ENCODE measurements around the gene APLP1.

Gene APLP1

DNA sequence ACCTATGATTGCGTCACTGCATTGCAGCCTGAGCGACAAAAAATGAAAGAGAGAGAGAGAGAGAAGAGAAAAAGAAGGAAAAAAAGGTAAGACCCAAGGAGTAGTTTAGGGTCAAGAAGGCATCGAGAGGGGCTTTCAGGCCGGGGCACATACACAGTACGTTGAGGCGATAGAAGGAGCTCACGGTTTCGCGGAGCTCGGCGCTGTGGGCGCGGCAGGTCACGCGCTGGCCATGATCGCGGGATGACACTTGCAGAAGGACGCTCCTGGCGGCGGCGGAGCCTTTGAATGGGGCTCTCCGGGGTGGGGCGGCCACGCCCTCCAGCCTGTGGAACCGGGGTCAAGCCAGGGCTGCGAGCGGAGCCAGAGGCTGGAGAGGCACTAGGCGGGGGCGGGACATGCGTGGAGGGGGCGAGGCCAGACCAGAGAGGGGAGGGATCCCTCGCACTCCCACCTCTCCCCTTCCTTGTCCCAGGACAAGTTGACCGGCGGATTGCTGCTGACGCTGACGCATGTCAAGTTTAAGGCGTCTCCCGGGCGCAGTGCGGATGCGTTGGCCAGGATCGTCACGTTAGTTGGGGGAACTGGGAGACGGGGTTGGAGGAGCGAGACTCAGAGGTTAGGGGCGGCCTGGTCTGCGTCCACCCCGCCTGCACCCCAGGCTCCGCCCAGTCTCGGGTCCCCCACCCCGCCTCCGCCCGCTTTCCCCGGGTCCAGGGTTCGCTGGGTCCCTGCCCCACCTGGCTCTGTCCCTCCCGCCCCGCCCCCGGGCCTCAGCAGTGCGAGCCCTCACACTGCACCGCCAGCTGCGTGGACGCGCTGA lies 22.9 kb upstream of the APLP1 start:
- no peak for DNase-seq (ENCODE audit: extremely low read depth, low read depth)
- TF ChIP-seq, protein P1, sequence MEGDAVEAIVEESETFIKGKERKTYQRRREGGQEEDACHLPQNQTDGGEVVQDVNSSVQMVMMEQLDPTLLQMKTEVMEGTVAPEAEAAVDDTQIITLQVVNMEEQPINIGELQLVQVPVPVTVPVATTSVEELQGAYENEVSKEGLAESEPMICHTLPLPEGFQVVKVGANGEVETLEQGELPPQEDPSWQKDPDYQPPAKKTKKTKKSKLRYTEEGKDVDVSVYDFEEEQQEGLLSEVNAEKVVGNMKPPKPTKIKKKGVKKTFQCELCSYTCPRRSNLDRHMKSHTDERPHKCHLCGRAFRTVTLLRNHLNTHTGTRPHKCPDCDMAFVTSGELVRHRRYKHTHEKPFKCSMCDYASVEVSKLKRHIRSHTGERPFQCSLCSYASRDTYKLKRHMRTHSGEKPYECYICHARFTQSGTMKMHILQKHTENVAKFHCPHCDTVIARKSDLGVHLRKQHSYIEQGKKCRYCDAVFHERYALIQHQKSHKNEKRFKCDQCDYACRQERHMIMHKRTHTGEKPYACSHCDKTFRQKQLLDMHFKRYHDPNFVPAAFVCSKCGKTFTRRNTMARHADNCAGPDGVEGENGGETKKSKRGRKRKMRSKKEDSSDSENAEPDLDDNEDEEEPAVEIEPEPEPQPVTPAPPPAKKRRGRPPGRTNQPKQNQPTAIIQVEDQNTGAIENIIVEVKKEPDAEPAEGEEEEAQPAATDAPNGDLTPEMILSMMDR (IDR thresholded peaks at IDR 0.05; ENCODE audit: low read depth, low read length, missing control alignments), result no peak
- no peak overlapping the region for H3K4me3 ChIP-seq (replicated peaks; ENCODE audit: low read depth, low read length)

DNA sequence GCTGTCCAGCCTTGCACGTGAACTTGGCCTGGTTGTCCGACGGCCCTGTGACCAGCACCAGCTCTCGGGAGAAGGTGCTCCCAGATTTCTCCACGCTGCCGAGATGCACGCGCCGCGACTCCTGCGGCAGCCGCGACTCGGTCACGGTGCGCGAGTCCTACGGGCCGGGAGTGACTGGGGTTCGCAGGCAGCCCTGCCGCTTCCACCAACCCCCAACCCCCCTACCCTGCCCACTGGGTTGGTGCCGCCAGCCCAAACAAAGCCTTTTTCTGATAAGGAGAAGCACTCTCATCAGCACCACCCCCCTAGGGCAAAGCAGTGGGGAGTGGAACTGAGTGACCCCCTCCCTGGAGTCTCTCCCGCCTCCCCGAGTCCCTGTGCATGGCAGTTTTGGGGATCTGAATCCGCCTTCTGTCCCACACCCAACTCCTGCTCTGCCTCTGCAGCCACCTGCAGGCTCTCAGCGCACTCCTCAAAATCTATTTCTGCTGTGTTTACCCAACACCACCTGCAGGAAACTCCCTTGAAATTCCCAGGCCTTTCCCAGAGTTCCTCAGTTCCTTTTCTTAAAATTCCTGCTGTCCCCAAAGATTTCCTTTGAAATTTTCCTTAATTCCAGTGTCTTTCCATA lies 22.2 kb upstream of the APLP1 start:
- TF ChIP-seq, protein P1 (IDR thresholded peaks at IDR 0.05; ENCODE audit: low read depth, low read length, missing control alignments), result no peak
- no peak for DNase-seq (ENCODE audit: extremely low read depth, low read depth)
- no peak overlapping the region for H3K4me3 ChIP-seq (replicated peaks; ENCODE audit: low read depth, low read length)

DNA sequence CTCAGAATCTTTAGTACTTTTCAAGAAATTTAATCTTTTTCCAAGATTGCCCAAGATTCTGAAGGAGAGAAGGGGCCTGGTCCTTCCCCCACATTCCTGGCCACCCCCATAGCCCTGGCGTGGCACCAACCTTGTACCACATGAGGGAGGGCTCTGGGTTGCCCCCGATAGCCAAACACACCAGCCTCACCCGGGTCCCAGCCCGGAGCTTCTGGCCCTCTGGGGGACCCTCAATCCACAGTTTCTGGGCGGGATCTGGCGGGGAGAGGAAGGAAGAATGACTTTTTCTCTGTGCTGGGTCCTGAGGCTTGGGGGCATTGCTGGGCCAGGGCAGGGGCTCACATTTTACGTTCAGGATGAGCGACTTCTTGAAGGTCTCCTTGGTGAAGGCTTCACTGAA lies 20.5 kb upstream of the APLP1 start:
- no peak for DNase-seq (ENCODE audit: extremely low read depth, low read depth)
- no peak overlapping the region for H3K4me3 ChIP-seq (replicated peaks; ENCODE audit: low read depth, low read length)
- TF ChIP-seq, protein P1 (IDR thresholded peaks at IDR 0.05; ENCODE audit: low read depth, low read length, missing control alignments), result no peak

DNA sequence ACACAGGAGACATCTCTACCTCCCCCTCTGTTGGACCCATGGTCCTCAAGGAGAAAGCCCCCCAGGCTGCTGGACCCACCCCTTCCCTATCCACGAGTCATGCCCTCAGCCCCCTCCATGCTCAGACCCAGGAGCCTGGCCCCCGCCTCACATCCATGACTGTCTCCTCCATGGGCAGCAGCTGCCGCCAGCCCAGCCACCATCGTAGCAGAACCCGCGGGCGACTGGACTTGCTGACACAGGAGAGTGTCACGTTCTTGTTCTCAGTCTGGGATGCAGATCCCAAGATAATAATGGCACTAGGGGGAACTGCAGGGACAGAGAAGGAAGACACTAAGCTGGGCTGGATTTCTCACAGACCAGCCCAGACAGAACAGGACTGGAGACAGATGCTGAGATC lies 19.9 kb upstream of the APLP1 start:
- DNase-seq (ENCODE audit: extremely low read depth, low read depth), result no peak
- TF ChIP-seq, protein P1 (IDR thresholded peaks at IDR 0.05; ENCODE audit: low read depth, low read length, missing control alignments), result no peak
- H3K4me3 ChIP-seq (replicated peaks; ENCODE audit: low read depth, low read length), result no peak overlapping the region

DNA sequence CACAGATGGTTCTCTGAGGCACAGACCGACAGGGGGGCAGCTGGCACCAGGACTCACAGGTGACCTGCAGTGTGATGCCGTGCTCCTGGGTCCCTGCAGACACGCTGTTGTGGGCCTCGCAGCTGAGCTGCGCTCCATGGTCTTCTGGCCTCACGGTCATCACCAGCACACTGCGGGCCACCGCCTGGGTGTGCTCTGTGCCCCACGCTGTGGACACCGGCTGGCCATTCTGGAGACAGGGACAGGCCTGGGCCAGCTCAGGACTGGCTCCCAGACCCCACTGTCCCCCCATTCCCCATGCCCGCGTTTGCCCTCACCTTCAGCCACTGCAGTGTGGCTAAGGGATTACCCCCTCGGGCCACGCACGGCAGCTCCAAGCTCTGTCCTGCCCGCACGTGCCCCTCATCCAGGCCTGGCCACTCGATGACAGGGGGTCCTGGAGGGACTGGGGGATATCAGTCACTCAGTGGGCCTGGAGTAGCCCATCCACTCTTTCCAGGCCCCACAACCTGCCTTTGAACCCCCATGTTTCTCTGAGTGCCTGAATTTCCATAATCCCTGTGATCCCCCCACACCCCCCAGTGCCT lies 19.4 kb upstream of the APLP1 start:
- no peak overlapping the region for H3K4me3 ChIP-seq (replicated peaks; ENCODE audit: low read depth, low read length)
- no peak for DNase-seq (ENCODE audit: extremely low read depth, low read depth)
- TF ChIP-seq, protein P1 (IDR thresholded peaks at IDR 0.05; ENCODE audit: low read depth, low read length, missing control alignments), result no peak

DNA sequence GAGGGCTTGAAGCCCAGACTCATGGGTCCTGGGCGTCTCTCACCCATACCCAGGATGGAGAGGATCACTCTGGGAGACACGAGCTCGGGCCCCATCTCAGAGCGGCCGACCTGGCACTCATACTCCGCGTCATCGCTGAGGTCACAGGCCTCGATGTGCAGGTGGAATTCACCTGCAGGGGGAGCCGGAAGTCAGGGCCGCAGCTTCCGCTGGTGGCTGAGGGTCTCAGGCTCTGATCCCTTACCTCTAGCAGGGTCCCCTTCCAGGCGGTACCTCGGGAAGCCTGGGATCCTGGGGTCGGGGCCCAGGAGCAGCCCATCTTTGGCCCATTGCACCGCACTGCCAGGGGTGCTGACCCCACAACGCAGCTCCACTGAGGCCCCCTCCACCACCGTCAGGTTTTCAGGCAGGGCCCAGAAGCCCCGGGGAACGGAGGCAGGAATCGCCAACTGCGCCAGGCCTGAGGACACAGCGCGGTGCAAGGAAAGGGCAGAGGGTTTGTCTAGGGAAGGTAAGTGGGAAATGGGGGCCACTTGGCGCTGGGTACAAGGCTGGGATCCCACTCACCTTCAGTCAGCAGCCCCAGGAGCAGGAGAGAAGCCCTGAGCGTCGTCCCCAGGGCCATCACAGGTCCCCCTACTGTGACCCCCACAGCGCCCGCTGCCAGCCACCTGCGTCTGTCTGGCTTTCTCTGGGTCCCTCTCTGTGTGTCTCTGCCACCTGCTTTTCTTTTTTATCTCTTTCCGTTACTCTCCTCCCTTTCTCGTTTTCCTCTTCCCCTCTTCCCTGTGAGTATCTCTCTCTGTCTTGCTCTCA lies 17.0 kb upstream of the APLP1 start:
- no peak overlapping the region for H3K4me3 ChIP-seq (replicated peaks; ENCODE audit: low read depth, low read length)
- TF ChIP-seq, protein P1 (IDR thresholded peaks at IDR 0.05; ENCODE audit: low read depth, low read length, missing control alignments), result peak; percentile 12
- DNase-seq (ENCODE audit: extremely low read depth, low read depth), result no peak

Measured in HFF-Myc (cell line).